HepG2 (cell line): ENCODE results near the gene UXS1. TPM values are rescaled to one million over a fixed set of nuclear protein-coding genes. Genes with fewer than 3 reads are reported as not detected.

ENCODE experiments used
- ATAC-seq: fragments of 200-7000 bp; cut with Tn5 transposase; 3 replicates; pipeline ENCODE4 v1.9.1; 2020; ENCODE audit warnings: mild to moderate bottlenecking, moderate library complexity
- BruUV-seq: library from RNA; stranded (reverse); fragments of 400-500 nt; replicated peaks from 2 replicates; lab custom pipeline; 2021; lab: Mats Ljungman, UMichigan
- CTCF ChIA-PET: fragments of 300-600 bp; formaldehyde crosslinking; extraction: SDS; loops from one replicate; lab custom pipeline; 2021; ENCODE audit warnings: low total read pairs, inconsistent platforms, low intra/inter-chr PET ratio; lab: Yijun Ruan, JAX
- POLR2A ChIA-PET: fragments of 350-600 bp; sonication (Branson Sonifier 250); formaldehyde crosslinking; loops from one replicate; lab custom pipeline; 2020; ENCODE audit warnings: antibody characterized with exemption, inconsistent platforms; lab: Yijun Ruan, JAX
- DNase-seq: peaks from one replicate; pipeline ENCODE4 v3.0.0-alpha.2; 2015; ENCODE audit warnings: low spot score
- FAIRE-seq: peaks from 3 replicates; lab custom pipeline; 2011; peaks lifted over from hg19 to GRCh38; lab: Jason Lieb, UNC
- H2AFZ ChIP-seq: one replicate; pipeline ENCODE4 v1.6.1; 2011; ENCODE audit warnings: low read length, inconsistent platforms
- H3K27ac ChIP-seq: fragments of 300-600 bp; 3 replicates; pipeline ENCODE4 v1.8.0; 2011; ENCODE audit warnings: mixed run types, mild to moderate bottlenecking, mixed read lengths, low read length, inconsistent platforms; ENCODE audit not compliant: insufficient read depth; ENCODE audit errors: extremely low read length
- H3K27me3 ChIP-seq, 2 experiments: fragments of 200-600 bp in 1 of 2; 2 replicates in 1 of 2; 3 replicates in 1 of 2; pipeline versions ENCODE4 v1.6.0 to v1.8.0; 2011; ENCODE audit warnings: low read length in 2 of 2, mild to moderate bottlenecking in 2 of 2, moderate library complexity in 2 of 2, inconsistent platforms in 1 of 2; ENCODE audit not compliant: insufficient read depth in 2 of 2, control insufficient read depth in 1 of 2
- H3K36me3 ChIP-seq, 2 experiments: fragments of 200-600 bp in 1 of 2; replicated peaks in 1 of 2; 2 replicates in 1 of 2; 3 replicates in 1 of 2; pipeline versions ENCODE4 v1.5.1 to v1.8.0; 2011; ENCODE audit warnings: low read length in 2 of 2, inconsistent platforms in 1 of 2; ENCODE audit not compliant: insufficient read depth in 2 of 2, control insufficient read depth in 1 of 2
- H3K4me1 ChIP-seq: 2 replicates; pipeline ENCODE4 v1.5.1; 2012; ENCODE audit warnings: low read length, inconsistent platforms; ENCODE audit not compliant: insufficient read depth
- H3K4me2 ChIP-seq: 2 replicates; pipeline ENCODE4 v1.6.0; 2011; ENCODE audit warnings: low read depth, low read length, inconsistent platforms
- H3K4me3 ChIP-seq, 3 experiments: fragments of 200-600 bp in 1 of 3; sonication (generic), shearing (Covaris generic) in 1 of 3; replicated peaks in 1 of 3; 2 replicates each; pipeline ENCODE4 v1.5.1; 2011 to 2016; ENCODE audit warnings: low read length in 3 of 3, inconsistent platforms in 2 of 3, low read depth in 2 of 3, mild to moderate bottlenecking in 2 of 3, control low read depth in 1 of 3, mixed read lengths in 1 of 3; ENCODE audit not compliant: insufficient read depth in 1 of 3
- H3K79me2 ChIP-seq: one replicate; pipeline ENCODE4 v1.6.1; 2011; ENCODE audit warnings: low read length, inconsistent platforms; ENCODE audit not compliant: insufficient read depth
- H3K9ac ChIP-seq: 2 replicates; pipeline ENCODE4 v1.6.0; 2011; ENCODE audit warnings: mild to moderate bottlenecking, low read depth, low read length, inconsistent platforms; ENCODE audit not compliant: insufficient read depth
- H3K9me3 ChIP-seq: 2 replicates; pipeline ENCODE4 v1.5.1; 2012; ENCODE audit warnings: mild to moderate bottlenecking, low read length
- H4K20me1 ChIP-seq: 2 replicates; pipeline ENCODE4 v1.6.0; 2011; ENCODE audit warnings: inconsistent platforms, mild to moderate bottlenecking, low read length, moderate library complexity; ENCODE audit not compliant: insufficient read depth
- ETV6 ChIP-seq: sonication (generic); formaldehyde crosslinking; conservative IDR thresholded peaks from 2 replicates; pipeline ENCODE4 v1.4.0; 2020; ENCODE audit warnings: missing genetic modification reagents
- HES4 ChIP-seq: sonication (generic); formaldehyde crosslinking; IDR thresholded peaks from 2 replicates; pipeline ENCODE4 v1.9.0; 2021; ENCODE audit warnings: mild to moderate bottlenecking, missing genetic modification reagents, borderline replicate concordance
- HNF4A ChIP-seq: sonication (generic); formaldehyde crosslinking; IDR thresholded peaks from 2 replicates; pipeline ENCODE4 v1.4.0; 2020; ENCODE audit warnings: missing genetic modification reagents
- KLF9 ChIP-seq: IDR thresholded peaks from 2 replicates; pipeline ENCODE4 v1.6.1; 2016; ENCODE audit warnings: low read depth
- SOX13 ChIP-seq, 3 experiments: fragments of 450-650 bp in 1 of 3; sonication (generic) in 1 of 3; formaldehyde crosslinking in 1 of 3; IDR thresholded peaks in 2 of 3; conservative IDR thresholded peaks in 1 of 3; 2 replicates each; pipeline versions ENCODE4 v1.5.0 to v1.6.1; 2016 to 2020; ENCODE audit warnings: antibody characterized with exemption in 1 of 3, mild to moderate bottlenecking in 1 of 3, missing compliant biosample characterization in 1 of 3, missing genetic modification reagents in 1 of 3, moderate library complexity in 1 of 3
- SP5 ChIP-seq: IDR thresholded peaks from 2 replicates; pipeline ENCODE4 v1.6.1; 2016; ENCODE audit warnings: low read depth, borderline replicate concordance
- TCF7 ChIP-seq: sonication (generic); IDR thresholded peaks from 2 replicates; pipeline ENCODE4 v1.6.1; 2016; ENCODE audit warnings: antibody characterized with exemption, low read depth
- ZFP37 ChIP-seq: sonication (generic); formaldehyde crosslinking; IDR thresholded peaks from 2 replicates; pipeline ENCODE4 v1.4.0; 2020; ENCODE audit warnings: missing genetic modification reagents, borderline replicate concordance
- ZNF180 ChIP-seq: sonication (generic); formaldehyde crosslinking; IDR thresholded peaks from 2 replicates; pipeline ENCODE4 v1.4.0; 2020; ENCODE audit warnings: low read depth, missing genetic modification reagents, borderline replicate concordance
- ZNF256 ChIP-seq: sonication (generic); formaldehyde crosslinking; conservative IDR thresholded peaks from 2 replicates; pipeline ENCODE4 v1.4.0; 2020; ENCODE audit warnings: missing genetic modification reagents
- ZNF331 ChIP-seq: sonication (generic); formaldehyde crosslinking; IDR thresholded peaks from 2 replicates; pipeline ENCODE4 v1.4.0; 2020; ENCODE audit warnings: missing genetic modification reagents
- WGBS: methylation state at CpG from one replicate; pipeline ENCODE4 v1.1.6; 2017; ENCODE audit warnings: low lambda C conversion rate; 5-methylcytosine and 5-hydroxymethylcytosine counted together
- in situ Hi-C: cut with HindIII; loops from 2 replicates; pipeline ENCODE4 v1.10.0; 2017; ENCODE audit warnings: low pct_unique_long_range_greater_than_20kb; ENCODE audit not compliant: extremely low pct_ligation_motif_present
- intact Hi-C: fragments of 100-400 bp; cut with micrococcal nuclease; formaldehyde crosslinking; loops from one replicate; pipeline ENCODE4 v1.10.0; 2022; ENCODE audit not compliant: unreplicated experiment
- polyA plus RNA-seq, 8 experiments: library from polyadenylated mRNA; depleted of rRNA in 3 of 8; stranded (reverse) in 7 of 8; unstranded in 1 of 8; fragments of >200 nt; fragmentation: Illumina TruSeq in 4 of 8; extraction: Trizol in 4 of 8; gene quantifications; 2 replicates each; pipeline versions ENCODE4 v1.2.1 to v1.2.3, GENCODE V29; 2011 to 2016; ENCODE audit warnings: low read depth in 4 of 8, missing spikeins in 1 of 8, mixed read lengths in 1 of 8; ENCODE audit not compliant: insufficient read depth in 1 of 8
- total RNA-seq, 5 experiments: library from RNA; depleted of rRNA; stranded (reverse); fragments of >200 nt; fragmentation: Illumina TruSeq; extraction: Trizol; gene quantifications; 2 replicates each; pipeline ENCODE4 v1.2.3, GENCODE V29; 2016; ENCODE audit warnings: low read depth in 1 of 5
- TF ChIP-seq, protein P1 (sequence below): sonication (generic); formaldehyde crosslinking; IDR thresholded peaks from 2 replicates; pipeline ENCODE4 v1.9.0; 2021; ENCODE audit warnings: mild to moderate bottlenecking, missing genetic modification reagents

UXS1 gene
- total and polyA plus RNA-seq, 2 of the 13 experiments (the other 11 are each of a cell fraction or from before 2014, with no cell fraction given), result 53.3 to 110 TPM

DNA sequence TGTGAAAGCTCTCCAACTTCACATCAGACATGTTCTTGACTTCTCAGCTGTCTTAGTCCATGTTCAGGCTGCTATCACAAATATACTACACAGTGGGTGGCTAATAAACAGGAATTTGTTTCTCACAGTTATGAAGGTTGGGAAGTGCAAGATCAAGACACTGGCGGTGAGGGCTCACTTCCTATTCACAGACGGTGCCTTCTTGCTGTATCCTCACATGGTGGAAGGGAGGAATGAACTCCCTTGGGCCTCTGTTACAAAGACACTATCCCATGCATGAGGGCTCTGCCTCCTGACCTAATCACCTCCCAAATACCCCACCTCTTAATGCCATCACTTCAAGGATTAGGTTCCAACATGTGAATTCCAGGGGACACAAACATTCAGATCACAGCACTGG lies 9.7 kb downstream of the UXS1 start:
- Histone ChIP-seq H4K20me1 (peaks cover 4% of the 10 kb centered on the region; the same call in 1 of the 2 replicates), H2AFZ (no peak overlapping the region), H3K9ac (no peak overlapping the region), H3K4me3 (no peak overlapping the region), H3K27me3 (no peaks in the 10 kb centered on the region), H3K36me3 (peaks cover 0 to 16% of the 10 kb centered on the region in 2 experiments; a peak in 2 of 5 replicates), H3K4me2 (no peak overlapping the region), H3K4me1 (peaks cover 33% of the 10 kb centered on the region), H3K9me3 (no peaks in the 10 kb centered on the region), H3K27ac (no peak overlapping the region), H3K79me2 (peaks cover 91% of the 10 kb centered on the region)
- ChIA-PET POLR2A (no interaction called here), CTCF (no interaction called here)
- in situ Hi-C loops (loop anchor here (10.0 to 25.0 kb wide), 2 partner anchors 60 to 847 kb away; partner anchors contain the start of genes C2orf49 and TGFBRAP1), intact Hi-C loops (no loop called here)
- peak; percentile 15 for FAIRE-seq
- BruUV-seq, result no TSS peak
- TF ChIP-seq HNF4A (CRISPR knock-in tag), result no peak
- no peak for ATAC-seq
- DNase-seq, result no peak
- 97% methylated on average over 2 of the region's 2 CpGs for WGBS

DNA sequence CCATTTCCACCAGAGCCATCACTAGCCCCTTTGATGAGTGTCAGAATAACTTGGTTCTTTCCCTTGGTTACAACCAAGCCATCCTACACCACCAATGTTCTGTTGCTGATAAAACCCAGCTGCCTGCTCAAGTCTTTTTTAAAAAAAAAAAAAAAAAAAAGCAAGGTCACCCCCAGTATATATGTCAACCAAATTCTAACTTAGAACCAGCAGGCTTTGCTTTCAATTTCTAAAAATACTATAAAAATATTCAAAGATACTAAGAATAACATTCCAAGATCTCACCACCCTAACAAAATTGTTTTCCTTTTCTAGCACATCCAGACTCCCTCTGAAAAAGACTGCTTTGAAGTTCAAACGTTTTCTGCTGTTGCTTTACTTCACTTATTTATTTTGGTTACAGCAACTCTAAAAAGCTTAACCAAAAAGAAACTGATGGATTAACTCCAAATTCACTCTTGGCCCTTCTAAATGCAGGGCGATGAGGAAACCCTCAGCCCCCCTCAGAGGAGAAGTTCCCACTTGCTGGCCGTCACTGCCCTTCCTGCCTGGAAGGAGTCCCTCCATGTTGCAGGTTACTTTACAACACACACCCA lies 10.9 kb downstream of the UXS1 start:
- peak overlapping the region; percentile 14 for H3K27ac ChIP-seq
- BruUV-seq, result no TSS peak
- H2AFZ ChIP-seq, result no peak overlapping the region
- DNase-seq (no peak), FAIRE-seq (no peak), ATAC-seq (no peak)
- H3K9ac ChIP-seq, result no peak overlapping the region
- H3K9me3 ChIP-seq, result no peaks in the 10 kb centered on the region
- 79% methylated on average over 3 of the region's 3 CpGs for WGBS
- no peak overlapping the region for H3K4me2 ChIP-seq
- H3K4me3 ChIP-seq, result no peak overlapping the region
- peaks cover 87% of the 10 kb centered on the region for H3K79me2 ChIP-seq
- intact Hi-C loops (no loop called here), in situ Hi-C loops (loop anchor here (10.0 to 25.0 kb wide), 2 partner anchors 58 to 846 kb away; partner anchors contain the start of genes C2orf49 and TGFBRAP1)
- peaks cover 4% of the 10 kb centered on the region; the same call in 1 of the 2 replicates for H4K20me1 ChIP-seq
- no peaks in the 10 kb centered on the region for H3K27me3 ChIP-seq
- TF ChIP-seq ZFP37 (no peak), ZNF331 (CRISPR knock-in tag) (no peak), SOX13 (IDR thresholded peaks at IDR 0.05) (no peak), SOX13 (CRISPR knock-in tag; conservative IDR thresholded peaks at IDR 0.05 in 1 of 2, IDR thresholded peaks at IDR 0.05 in 1 of 2) (no peak), ZNF256 (no peak), HES4 (no peak), TCF7 (no peak), KLF9 (no peak), ZNF180 (CRISPR knock-in tag) (no peak), ETV6 (CRISPR knock-in tag) (no peak), SP5 (CRISPR knock-in tag) (no peak)
- TF ChIP-seq, protein P1, sequence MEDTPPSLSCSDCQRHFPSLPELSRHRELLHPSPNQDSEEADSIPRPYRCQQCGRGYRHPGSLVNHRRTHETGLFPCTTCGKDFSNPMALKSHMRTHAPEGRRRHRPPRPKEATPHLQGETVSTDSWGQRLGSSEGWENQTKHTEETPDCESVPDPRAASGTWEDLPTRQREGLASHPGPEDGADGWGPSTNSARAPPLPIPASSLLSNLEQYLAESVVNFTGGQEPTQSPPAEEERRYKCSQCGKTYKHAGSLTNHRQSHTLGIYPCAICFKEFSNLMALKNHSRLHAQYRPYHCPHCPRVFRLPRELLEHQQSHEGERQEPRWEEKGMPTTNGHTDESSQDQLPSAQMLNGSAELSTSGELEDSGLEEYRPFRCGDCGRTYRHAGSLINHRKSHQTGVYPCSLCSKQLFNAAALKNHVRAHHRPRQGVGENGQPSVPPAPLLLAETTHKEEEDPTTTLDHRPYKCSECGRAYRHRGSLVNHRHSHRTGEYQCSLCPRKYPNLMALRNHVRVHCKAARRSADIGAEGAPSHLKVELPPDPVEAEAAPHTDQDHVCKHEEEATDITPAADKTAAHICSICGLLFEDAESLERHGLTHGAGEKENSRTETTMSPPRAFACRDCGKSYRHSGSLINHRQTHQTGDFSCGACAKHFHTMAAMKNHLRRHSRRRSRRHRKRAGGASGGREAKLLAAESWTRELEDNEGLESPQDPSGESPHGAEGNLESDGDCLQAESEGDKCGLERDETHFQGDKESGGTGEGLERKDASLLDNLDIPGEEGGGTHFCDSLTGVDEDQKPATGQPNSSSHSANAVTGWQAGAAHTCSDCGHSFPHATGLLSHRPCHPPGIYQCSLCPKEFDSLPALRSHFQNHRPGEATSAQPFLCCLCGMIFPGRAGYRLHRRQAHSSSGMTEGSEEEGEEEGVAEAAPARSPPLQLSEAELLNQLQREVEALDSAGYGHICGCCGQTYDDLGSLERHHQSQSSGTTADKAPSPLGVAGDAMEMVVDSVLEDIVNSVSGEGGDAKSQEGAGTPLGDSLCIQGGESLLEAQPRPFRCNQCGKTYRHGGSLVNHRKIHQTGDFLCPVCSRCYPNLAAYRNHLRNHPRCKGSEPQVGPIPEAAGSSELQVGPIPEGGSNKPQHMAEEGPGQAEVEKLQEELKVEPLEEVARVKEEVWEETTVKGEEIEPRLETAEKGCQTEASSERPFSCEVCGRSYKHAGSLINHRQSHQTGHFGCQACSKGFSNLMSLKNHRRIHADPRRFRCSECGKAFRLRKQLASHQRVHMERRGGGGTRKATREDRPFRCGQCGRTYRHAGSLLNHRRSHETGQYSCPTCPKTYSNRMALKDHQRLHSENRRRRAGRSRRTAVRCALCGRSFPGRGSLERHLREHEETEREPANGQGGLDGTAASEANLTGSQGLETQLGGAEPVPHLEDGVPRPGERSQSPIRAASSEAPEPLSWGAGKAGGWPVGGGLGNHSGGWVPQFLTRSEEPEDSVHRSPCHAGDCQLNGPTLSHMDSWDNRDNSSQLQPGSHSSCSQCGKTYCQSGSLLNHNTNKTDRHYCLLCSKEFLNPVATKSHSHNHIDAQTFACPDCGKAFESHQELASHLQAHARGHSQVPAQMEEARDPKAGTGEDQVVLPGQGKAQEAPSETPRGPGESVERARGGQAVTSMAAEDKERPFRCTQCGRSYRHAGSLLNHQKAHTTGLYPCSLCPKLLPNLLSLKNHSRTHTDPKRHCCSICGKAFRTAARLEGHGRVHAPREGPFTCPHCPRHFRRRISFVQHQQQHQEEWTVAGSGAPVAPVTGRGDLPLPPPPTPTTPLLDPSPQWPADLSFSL, result no peak
- ChIA-PET CTCF (no interaction called here), POLR2A (no interaction called here)
- H3K4me1 ChIP-seq, result peaks cover 37% of the 10 kb centered on the region
- peaks cover 1 to 10% of the 10 kb centered on the region in 2 experiments; a peak in 3 of 5 replicates for H3K36me3 ChIP-seq
